Esophagus muscularis mucosa (tissue), 4 donors: ENCODE results near the gene ZSWIM6. TPM values are rescaled to one million over a fixed set of nuclear protein-coding genes. Genes with fewer than 3 reads are reported as not detected.

Experiments
- DNase-seq: peaks from one replicate; pipeline ENCODE4 v3.0.0-alpha.2; 2017; ENCODE audit errors: extremely low spot score
- H3K27ac ChIP-seq, 4 donors: fragments of 200-600 bp; sonication (generic); replicated peaks in 1 of 4; 1 replicate in 3 of 4; 2 replicates in 1 of 4; pipeline ENCODE4 v1.5.1; 2016 to 2019; ENCODE audit warnings: mild to moderate bottlenecking in 1 of 4
- H3K27me3 ChIP-seq, 4 donors: fragments of 200-600 bp; sonication (generic); one replicate each; pipeline versions ENCODE4 v1.5.1 to v1.6.0; 2016 to 2019
- H3K36me3 ChIP-seq, 4 donors: fragments of 200-600 bp; sonication (generic); one replicate each; pipeline ENCODE4 v1.5.1; 2016 to 2019
- H3K4me1 ChIP-seq, 4 donors: fragments of 200-600 bp; sonication (generic); one replicate each; pipeline ENCODE4 v1.5.1; 2016 to 2019
- H3K4me3 ChIP-seq, 4 donors: fragments of 200-600 bp; sonication (generic); 1 replicate in 2 of 4; 2 replicates in 2 of 4; pipeline ENCODE4 v1.5.1; 2016 to 2019; ENCODE audit warnings: mild to moderate bottlenecking in 4 of 4, moderate library complexity in 1 of 4
- H3K9me3 ChIP-seq, 4 donors: fragments of 200-600 bp; sonication (generic); 1 replicate in 3 of 4; 2 replicates in 1 of 4; pipeline ENCODE4 v1.5.1; 2016 to 2019
- CTCF ChIP-seq, 3 experiments: fragments of 200-600 bp in 2 of 3; fragments of 450-650 bp in 1 of 3; sonication (generic) in 2 of 3; IDR thresholded peaks; one replicate each; pipeline ENCODE4 v1.5.1; 2017 to 2019; ENCODE audit warnings: antibody characterized with exemption in 3 of 3, mild to moderate bottlenecking in 2 of 3, moderate library complexity in 1 of 3
- EP300 ChIP-seq: sonication (generic); formaldehyde crosslinking; IDR thresholded peaks from one replicate; pipeline ENCODE4 v1.6.1; 2017; ENCODE audit warnings: antibody characterized with exemption
- POLR2A ChIP-seq: fragments of 450-650 bp; IDR thresholded peaks from one replicate; pipeline ENCODE4 v1.6.1; 2017; ENCODE audit warnings: antibody characterized with exemption, moderate library complexity, mild to moderate bottlenecking, low read depth
- POLR2AphosphoS5 ChIP-seq, 2 donors: sonication (generic); formaldehyde crosslinking; IDR thresholded peaks; one replicate each; pipeline ENCODE4 v1.6.1; 2017; ENCODE audit warnings: antibody characterized with exemption in 2 of 2
- WGBS: methylation state at CpG from one replicate; pipeline ENCODE4 v1.1.5; 2018; 5-methylcytosine and 5-hydroxymethylcytosine counted together
- intact Hi-C: fragments of 100-400 bp; cut with DNase I; formaldehyde crosslinking; loops from one replicate; pipeline ENCODE4 v1.15.1; 2023
- total RNA-seq, 4 donors: library from RNA; depleted of rRNA; stranded (reverse); fragments of >200 nt; gene quantifications; one replicate each; pipeline versions ENCODE4 v1.1.0 to v1.2.1, GENCODE V29; 2016

The ZSWIM6 gene
- total RNA-seq, 4 donors from 2014 or later = 10.2 to 16.4 (median 12.5) TPM

- no peak overlapping the region for H3K4me3 ChIP-seq
- intact Hi-C loops = no loop called here
- H3K9me3 ChIP-seq = no peaks in the 10 kb centered on the region
- peaks cover 19 to 39% (median 27%) of the 10 kb centered on the region in 4 donors for H3K4me1 ChIP-seq
- H3K27me3 ChIP-seq = no peaks in the 10 kb centered on the region
- H3K36me3 ChIP-seq = no peaks in the 10 kb centered on the region
- H3K27ac ChIP-seq = no peak overlapping the region
- 94% methylated on average over 1 of the region's 1 CpG for WGBS
- DNase-seq = no peak
- TF ChIP-seq CTCF (IDR thresholded peaks at IDR 0.05) (no peak), POLR2AphosphoS5 (IDR thresholded peaks at IDR 0.05) (no peak), EP300 (no peak), POLR2A (no peak)
Measured at GRCh38 chr5:61429906-61430305, 97.8 kb downstream of the ZSWIM6 start.

GRCh38 chr5:61431923-61432620, 100.0 kb downstream of the ZSWIM6 start:
- H3K27me3 ChIP-seq = no peaks in the 10 kb centered on the region
- peak in 1 of 2 donors; percentile 32 for TF ChIP-seq POLR2AphosphoS5 (IDR thresholded peaks at IDR 0.05)
- no peak for TF ChIP-seq CTCF (IDR thresholded peaks at IDR 0.05)
- TF ChIP-seq POLR2A = no peak
- TF ChIP-seq EP300 = no peak
- WGBS = 52% methylated on average over 6 of the region's 6 CpGs
- peaks cover 17 to 25% (median 21%) of the 10 kb centered on the region in 4 donors for H3K4me1 ChIP-seq
- H3K9me3 ChIP-seq = no peaks in the 10 kb centered on the region
- peak overlapping the region in 3 of 4 donors; percentile 6 to 30 (median 11) for H3K27ac ChIP-seq
- no peak for DNase-seq
- intact Hi-C loops = no loop called here
- H3K4me3 ChIP-seq = no peak overlapping the region
- no peaks in the 10 kb centered on the region for H3K36me3 ChIP-seq

- Histone ChIP-seq H3K4me3 (no peak overlapping the region), H3K27ac (no peak overlapping the region), H3K36me3 (no peaks in the 10 kb centered on the region), H3K4me1 (peaks cover 24 to 44% (median 27%) of the 10 kb centered on the region in 4 donors), H3K27me3 (no peaks in the 10 kb centered on the region), H3K9me3 (no peaks in the 10 kb centered on the region)
- intact Hi-C loops = no loop called here
- no peak for DNase-seq
- WGBS = 74% methylated on average over 2 of the region's 2 CpGs
- TF ChIP-seq POLR2A (no peak), POLR2AphosphoS5 (IDR thresholded peaks at IDR 0.05) (no peak), CTCF (IDR thresholded peaks at IDR 0.05) (no peak), EP300 (no peak)
Measured at GRCh38 chr5:61435368-61435767, 103.3 kb downstream of the ZSWIM6 start.

- WGBS = 69% methylated on average over 3 of the region's 3 CpGs
Measured at GRCh38 chr5:61438298-61438970, 106.4 kb downstream of the ZSWIM6 start.

More at GRCh38 chr5:61438298-61438970, 106.4 kb downstream of the ZSWIM6 start:
- DNase-seq = no peak
- Histone ChIP-seq H3K9me3 (no peaks in the 10 kb centered on the region), H3K36me3 (no peaks in the 10 kb centered on the region), H3K4me3 (no peak overlapping the region), H3K4me1 (peaks cover 10 to 33% (median 13%) of the 10 kb centered on the region in 4 donors), H3K27ac (no peak overlapping the region), H3K27me3 (no peaks in the 10 kb centered on the region)
- intact Hi-C loops = no loop called here
- TF ChIP-seq POLR2AphosphoS5 (IDR thresholded peaks at IDR 0.05) (no peak), EP300 (no peak), CTCF (IDR thresholded peaks at IDR 0.05) (no peak), POLR2A (no peak)
